ENCODE data around the gene KRT71.

DNA sequence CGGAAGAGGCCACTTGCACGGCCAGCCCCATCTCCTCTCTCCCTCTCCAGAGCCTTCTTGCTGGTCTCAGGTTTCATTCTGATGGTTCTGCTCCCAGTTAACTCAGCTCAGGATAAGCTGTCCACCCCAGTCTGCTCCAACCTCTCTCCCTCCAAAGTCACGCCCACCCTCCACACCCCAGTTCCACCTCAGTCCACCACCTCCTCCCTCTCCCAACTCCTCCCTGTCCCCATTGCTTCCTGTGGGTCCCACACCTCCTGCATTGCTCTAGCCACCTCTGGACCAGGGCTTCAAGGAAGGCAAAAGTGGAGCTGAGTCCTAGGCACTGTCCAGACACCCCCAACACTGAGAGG is 13.1 kb downstream of the KRT71 start:
- TF ChIP-seq, protein P1, sequence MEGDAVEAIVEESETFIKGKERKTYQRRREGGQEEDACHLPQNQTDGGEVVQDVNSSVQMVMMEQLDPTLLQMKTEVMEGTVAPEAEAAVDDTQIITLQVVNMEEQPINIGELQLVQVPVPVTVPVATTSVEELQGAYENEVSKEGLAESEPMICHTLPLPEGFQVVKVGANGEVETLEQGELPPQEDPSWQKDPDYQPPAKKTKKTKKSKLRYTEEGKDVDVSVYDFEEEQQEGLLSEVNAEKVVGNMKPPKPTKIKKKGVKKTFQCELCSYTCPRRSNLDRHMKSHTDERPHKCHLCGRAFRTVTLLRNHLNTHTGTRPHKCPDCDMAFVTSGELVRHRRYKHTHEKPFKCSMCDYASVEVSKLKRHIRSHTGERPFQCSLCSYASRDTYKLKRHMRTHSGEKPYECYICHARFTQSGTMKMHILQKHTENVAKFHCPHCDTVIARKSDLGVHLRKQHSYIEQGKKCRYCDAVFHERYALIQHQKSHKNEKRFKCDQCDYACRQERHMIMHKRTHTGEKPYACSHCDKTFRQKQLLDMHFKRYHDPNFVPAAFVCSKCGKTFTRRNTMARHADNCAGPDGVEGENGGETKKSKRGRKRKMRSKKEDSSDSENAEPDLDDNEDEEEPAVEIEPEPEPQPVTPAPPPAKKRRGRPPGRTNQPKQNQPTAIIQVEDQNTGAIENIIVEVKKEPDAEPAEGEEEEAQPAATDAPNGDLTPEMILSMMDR (IDR thresholded peaks at IDR 0.05) = no peak
- no peak for TF ChIP-seq POLR2A (IDR thresholded peaks at IDR 0.05)
